Immature natural killer cell (primary cell): ENCODE data around the gene HES3. TPM values are rescaled to one million over a fixed set of nuclear protein-coding genes. Genes with fewer than 3 reads are reported as not detected.

ENCODE experiments used
- DNase-seq, 3 donors: peaks; one replicate each; pipeline ENCODE4 v3.0.0; 2022; ENCODE audit warnings: mixed read lengths in 1 of 3
- H3K27ac Mint-ChIP-seq, 6 donors: one replicate each; pipeline ENCODE4 v1.8.0; 2020; ENCODE audit warnings: mixed read lengths in 6 of 6, mild to moderate bottlenecking in 5 of 6, inconsistent platforms in 4 of 6, moderate library complexity in 3 of 6
- H3K27me3 Mint-ChIP-seq, 3 donors: one replicate each; pipeline ENCODE4 v1.8.0; 2020 to 2021; ENCODE audit warnings: low read depth in 3 of 3, mild to moderate bottlenecking in 3 of 3, mixed read lengths in 3 of 3, moderate library complexity in 3 of 3, inconsistent platforms in 1 of 3
- H3K36me3 Mint-ChIP-seq, 3 donors: one replicate each; pipeline ENCODE4 v1.8.0; 2020; ENCODE audit warnings: mixed read lengths in 3 of 3, inconsistent platforms in 2 of 3, mild to moderate bottlenecking in 2 of 3
- H3K4me1 Mint-ChIP-seq, 2 donors: one replicate each; pipeline ENCODE4 v1.8.0; 2020; ENCODE audit warnings: inconsistent platforms in 2 of 2, mild to moderate bottlenecking in 2 of 2, mixed read lengths in 2 of 2, moderate library complexity in 1 of 2
- H3K4me3 Mint-ChIP-seq, 5 donors: one replicate each; pipeline ENCODE4 v1.8.0; 2020; ENCODE audit warnings: mild to moderate bottlenecking in 5 of 5, mixed read lengths in 5 of 5, inconsistent platforms in 3 of 5, moderate library complexity in 3 of 5
- H3K9me3 Mint-ChIP-seq, 6 donors: one replicate each; pipeline ENCODE4 v1.8.0; 2020; ENCODE audit warnings: mild to moderate bottlenecking in 6 of 6, mixed read lengths in 6 of 6, inconsistent platforms in 4 of 6, moderate library complexity in 3 of 6
- polyA plus RNA-seq, 3 donors: library from polyadenylated mRNA; unstranded; fragments of 300-500 nt; fragmentation: Illumina TruSeq; gene quantifications; one replicate each; pipeline ENCODE4 v1.2.3, GENCODE V29; 2021

HES3 gene
- polyA plus RNA-seq, 3 donors from 2014 or later, result not detected

DNA sequence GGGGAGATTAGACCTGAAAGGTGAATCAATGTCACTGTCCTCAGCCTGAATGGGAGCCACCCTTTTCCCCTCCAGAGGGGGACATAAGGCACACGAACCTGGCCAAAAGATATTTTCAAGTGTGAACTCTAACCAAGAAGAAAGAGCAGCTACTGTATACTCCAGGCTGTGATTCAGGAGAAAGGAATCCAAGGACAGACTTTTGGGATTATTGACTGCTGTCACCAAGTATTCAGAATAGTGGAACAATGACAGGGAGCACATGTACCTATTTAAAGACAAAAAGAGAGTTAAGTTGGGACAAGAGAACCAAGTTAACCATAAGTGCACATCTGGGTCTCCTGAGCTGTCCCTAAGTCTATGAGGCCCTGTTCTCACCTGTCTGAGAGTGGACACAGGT is 10.6 kb upstream of the HES3 start:
- Mint-ChIP-seq H3K9me3 (no peaks in the 10 kb centered on the region), H3K27ac (no peak overlapping the region), H3K36me3 (peaks cover 4 to 17% (median 7%) of the 10 kb centered on the region in 3 donors)

DNA sequence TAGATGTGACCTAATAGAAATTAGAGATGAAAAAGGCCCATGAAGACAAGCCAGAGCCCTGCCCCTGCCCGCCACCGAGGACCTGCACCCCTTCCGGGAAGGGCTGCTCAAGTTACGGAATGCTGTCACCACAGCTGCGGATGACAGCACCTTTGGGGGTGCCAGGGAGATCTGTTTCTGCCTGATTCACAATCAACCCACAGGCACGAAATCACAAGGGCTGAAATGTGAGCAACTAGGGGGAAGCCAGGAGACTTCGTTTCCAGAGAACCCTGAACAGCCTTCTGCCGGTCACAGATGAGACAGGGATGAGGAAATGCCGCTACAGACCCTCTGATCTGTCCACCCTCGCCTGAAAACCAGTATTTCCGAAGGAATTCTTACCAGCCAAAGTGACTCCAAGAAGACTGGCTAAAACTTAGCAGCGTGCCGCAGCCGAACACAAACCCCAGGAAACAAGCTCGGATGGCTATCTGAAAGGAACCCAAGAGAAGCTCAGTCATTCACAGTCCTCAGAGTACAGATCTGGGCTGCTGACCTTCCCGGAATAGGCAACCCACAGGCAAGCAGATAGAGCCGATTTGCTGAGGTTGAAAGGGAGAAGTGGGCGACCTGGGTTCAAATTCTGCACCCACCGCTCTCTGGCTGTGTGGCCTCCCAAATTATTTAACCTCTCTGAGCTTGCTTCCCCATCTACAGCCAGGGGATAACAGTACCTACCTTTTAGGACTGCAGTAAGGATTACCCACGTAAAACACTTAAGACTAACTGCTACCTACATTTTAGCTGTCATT is 9.3 kb upstream of the HES3 start:
- peaks cover 17 to 21% of the 10 kb centered on the region in 2 donors for H3K4me1 Mint-ChIP-seq
- DNase-seq, result no peak
- H3K27ac Mint-ChIP-seq, result peak overlapping the region in 3 of 6 donors; percentile 10 to 76 (median 49)
- peak overlapping the region; percentile 82 to 88 (median 84) for H3K4me3 Mint-ChIP-seq
- peaks cover 3 to 12% (median 12%) of the 10 kb centered on the region in 3 donors for H3K27me3 Mint-ChIP-seq
- no peaks in the 10 kb centered on the region for H3K9me3 Mint-ChIP-seq
- H3K36me3 Mint-ChIP-seq, result peaks cover 4 to 15% (median 7%) of the 10 kb centered on the region in 3 donors

More for the DNA sequence above, 10.6 kb upstream of the HES3 start:
- Mint-ChIP-seq H3K27me3 (peaks cover 2 to 3% (median 3%) of the 10 kb centered on the region in 3 donors), H3K4me1 (peaks cover 17 to 21% of the 10 kb centered on the region in 2 donors), H3K4me3 (peak overlapping the region in 3 of 5 donors; percentile 38 to 82 (median 58))
- DNase-seq, result no peak

DNA sequence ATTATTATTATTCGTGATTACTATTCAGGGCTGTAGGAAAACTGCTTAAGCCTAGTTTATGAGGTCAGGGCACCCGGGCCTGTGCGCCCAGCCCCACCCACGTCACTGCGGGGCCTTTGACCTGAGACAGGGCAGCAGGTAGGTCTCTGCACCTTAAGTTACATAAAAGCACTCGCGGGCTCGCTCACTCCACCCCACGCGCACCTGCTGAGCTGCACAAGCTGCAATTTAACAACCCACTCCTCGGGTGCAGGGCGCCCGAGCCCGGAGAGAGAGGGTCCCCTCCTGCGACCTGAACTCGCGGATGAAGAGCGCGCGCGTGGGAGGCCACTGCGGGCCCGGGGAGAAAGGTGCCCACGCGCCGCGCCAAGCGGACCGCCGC is 8.7 kb upstream of the HES3 start:
- no peaks in the 10 kb centered on the region for H3K9me3 Mint-ChIP-seq
- peaks cover 17 to 21% of the 10 kb centered on the region in 2 donors for H3K4me1 Mint-ChIP-seq
- H3K36me3 Mint-ChIP-seq, result peaks cover 4 to 12% (median 7%) of the 10 kb centered on the region in 3 donors
- DNase-seq, result no peak
- peaks cover 3 to 18% (median 12%) of the 10 kb centered on the region in 3 donors for H3K27me3 Mint-ChIP-seq
- peak overlapping the region; percentile 82 to 88 (median 84) for H3K4me3 Mint-ChIP-seq
- peak overlapping the region in 4 of 6 donors; percentile 7 to 76 (median 30) for H3K27ac Mint-ChIP-seq

GRCh38 chr1:6237093-6237492 is 6.9 kb upstream of the HES3 start:
- Mint-ChIP-seq H3K27me3 (peaks cover 6 to 26% (median 17%) of the 10 kb centered on the region in 3 donors), H3K36me3 (peaks cover 4 to 5% (median 4%) of the 10 kb centered on the region in 3 donors), H3K9me3 (no peaks in the 10 kb centered on the region), H3K4me1 (peaks cover 18 to 21% of the 10 kb centered on the region in 2 donors), H3K4me3 (peak overlapping the region; percentile 45 to 52 (median 49)), H3K27ac (no peak overlapping the region)
- DNase-seq, result no peak

DNA sequence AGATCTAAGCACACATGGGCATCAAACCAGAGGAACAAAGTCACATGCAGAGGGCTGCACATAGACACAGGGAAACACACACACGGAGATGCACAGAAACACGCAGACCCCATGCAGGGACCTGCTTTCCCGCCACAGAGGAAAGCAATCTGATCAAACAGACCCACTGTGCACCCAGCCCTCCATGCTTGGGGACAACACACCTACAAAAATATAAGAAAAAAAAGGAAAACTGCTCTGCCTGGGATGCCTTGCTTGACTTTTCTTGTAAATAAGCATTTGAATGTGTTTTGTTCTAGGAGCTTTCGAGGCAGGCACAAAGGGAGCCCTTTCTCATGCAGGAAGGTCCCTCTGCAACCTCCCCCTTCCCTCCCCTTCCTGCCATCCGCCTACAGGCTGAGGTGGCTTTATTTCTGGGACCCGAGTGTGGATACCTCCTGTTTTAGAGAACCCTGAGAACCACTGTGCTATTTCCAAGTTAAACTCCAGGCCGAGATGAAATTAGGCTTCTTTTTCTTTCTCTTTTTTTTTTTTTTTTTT is 4.7 kb upstream of the HES3 start:
- no peak overlapping the region for H3K4me3 Mint-ChIP-seq
- no peak for DNase-seq
- H3K27me3 Mint-ChIP-seq, result peaks cover 6 to 26% (median 22%) of the 10 kb centered on the region in 3 donors
- peaks cover 0 to under 1% (median 0%) of the 10 kb centered on the region in 3 donors for H3K36me3 Mint-ChIP-seq
- H3K4me1 Mint-ChIP-seq, result peaks cover 10 to 11% of the 10 kb centered on the region in 2 donors
- no peak overlapping the region for H3K27ac Mint-ChIP-seq
- no peaks in the 10 kb centered on the region for H3K9me3 Mint-ChIP-seq

DNA sequence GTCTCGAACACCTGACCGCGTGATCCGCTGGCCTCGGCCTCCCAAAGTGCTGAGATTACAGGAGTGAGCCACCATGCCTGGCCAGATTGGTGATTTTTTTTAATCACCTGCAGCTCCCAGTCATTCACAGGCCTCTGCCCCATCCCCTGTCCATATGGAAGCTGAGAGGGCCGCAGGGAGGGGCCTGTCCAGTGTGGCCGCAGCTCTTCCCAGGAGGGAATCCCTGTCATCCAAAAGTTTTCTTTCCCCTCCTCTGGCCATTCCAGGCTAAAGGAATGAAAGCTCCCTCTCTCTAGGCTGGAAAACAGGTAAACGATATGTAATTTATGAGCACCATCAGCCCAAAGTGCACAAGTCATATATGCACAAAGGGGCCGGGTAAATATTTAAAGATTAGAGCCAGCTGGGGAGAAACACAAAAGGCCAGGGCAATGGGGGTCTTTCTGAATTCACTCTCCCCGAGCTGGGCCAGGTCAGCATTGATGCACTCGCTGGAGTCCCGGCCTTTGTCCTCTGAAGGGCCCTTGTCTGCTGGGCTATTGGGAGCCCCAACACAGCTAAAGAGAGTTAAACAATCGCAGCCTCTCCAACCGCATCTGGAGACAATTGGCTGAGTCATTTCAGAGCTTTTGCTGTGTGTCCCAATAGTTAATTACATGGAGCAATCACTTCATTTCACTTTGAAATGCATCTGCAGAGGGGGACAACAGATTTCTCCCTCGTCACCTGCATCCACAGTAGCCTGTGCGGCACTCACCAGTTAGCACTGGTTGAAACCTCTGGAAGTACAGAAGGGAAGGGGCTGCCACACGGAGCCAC is 3.8 kb upstream of the HES3 start:
- Mint-ChIP-seq H3K9me3 (no peaks in the 10 kb centered on the region), H3K27me3 (peaks cover 7 to 26% (median 25%) of the 10 kb centered on the region in 3 donors), H3K4me3 (no peak overlapping the region), H3K27ac (no peak overlapping the region), H3K36me3 (no peaks in the 10 kb centered on the region), H3K4me1 (peaks cover 2% of the 10 kb centered on the region in 2 donors)
- DNase-seq, result no peak

DNA sequence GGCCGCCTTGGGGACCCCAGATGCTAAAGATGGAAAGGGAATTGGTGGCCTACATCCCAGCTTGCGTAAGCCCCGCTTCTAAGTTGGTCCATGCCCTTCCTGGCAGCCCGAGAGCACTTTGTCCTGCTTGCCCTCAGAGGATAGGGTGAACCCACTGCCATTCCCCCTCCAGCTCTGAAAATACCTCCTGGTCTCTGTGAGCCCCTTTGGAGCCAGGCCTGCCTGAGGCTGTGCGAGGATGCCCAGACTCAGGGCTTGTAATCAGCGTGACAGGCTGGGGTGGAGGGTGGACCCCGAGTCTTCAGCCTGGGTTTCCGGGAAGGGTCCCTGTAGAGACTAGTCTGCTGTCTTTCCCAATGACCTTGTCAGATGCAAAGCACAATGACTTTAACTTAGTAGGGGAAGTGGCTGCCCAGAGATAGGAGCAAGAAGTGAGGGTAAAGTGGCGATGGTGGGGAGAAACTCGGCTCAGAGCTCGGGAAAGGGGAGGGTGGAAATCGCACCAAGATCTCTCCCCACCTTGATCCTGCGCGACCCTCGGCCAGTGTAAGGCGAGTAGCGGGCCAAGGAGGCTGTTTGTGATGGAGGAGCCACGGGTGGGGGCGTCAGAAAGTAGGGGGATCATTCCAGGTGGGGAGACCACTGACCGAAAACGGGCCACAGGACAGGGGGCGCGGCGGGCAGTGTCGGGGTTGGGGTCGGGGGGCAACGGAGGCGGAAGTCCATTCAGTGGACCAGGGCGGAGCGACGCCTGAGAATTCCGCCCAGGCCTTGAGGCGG is 2.7 kb upstream of the HES3 start:
- DNase-seq, result no peak
- Mint-ChIP-seq H3K27ac (no peak overlapping the region), H3K27me3 (peaks cover 7 to 30% (median 26%) of the 10 kb centered on the region in 3 donors), H3K4me3 (no peak overlapping the region), H3K4me1 (peaks cover 0 to 2% of the 10 kb centered on the region in 2 donors), H3K9me3 (no peaks in the 10 kb centered on the region), H3K36me3 (no peaks in the 10 kb centered on the region)

DNA sequence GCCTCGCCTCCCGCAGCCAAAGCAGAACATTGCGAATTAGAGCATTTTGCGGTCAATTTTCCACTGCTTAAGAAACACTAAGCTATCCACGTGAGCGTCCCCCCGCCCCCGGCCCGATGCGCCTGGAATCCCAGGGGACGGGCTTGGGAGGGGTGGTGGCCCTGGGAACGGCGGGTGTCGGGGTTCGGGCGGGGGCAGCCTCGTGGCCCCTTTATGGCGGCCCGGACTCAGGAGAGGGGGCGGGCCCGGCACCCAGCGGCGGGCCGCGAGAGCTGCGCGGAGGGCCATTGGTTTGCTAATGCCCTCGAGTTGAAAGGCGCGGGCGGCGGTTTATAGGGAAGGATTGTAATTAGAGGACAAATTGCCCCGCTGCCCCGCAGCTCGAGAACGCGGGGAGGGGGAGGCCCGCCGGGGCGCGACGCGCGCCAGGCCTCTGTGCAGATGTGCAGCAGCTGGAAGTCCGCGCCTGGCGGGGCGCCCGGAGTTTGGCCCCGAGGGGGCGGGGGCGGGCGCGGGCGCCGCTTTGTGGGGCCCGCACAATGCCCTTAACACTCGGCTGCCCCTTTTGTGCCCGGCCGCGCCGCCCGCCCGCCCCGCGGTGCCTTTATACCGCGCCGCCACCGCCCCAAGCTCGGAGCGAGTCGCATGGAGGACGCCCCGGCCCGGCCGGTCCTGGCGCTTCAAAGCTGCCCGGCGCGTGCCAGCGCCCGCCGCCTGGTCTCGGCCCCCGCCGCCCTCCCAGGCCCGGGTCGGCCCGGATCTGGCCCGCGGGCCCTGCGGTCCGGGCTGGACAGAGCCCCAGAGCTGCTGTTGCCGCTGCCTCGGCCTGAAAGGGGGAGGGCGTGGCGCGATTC is 1.9 kb upstream of the HES3 start:
- Mint-ChIP-seq H3K9me3 (no peaks in the 10 kb centered on the region), H3K4me1 (peaks cover 5 to 6% of the 10 kb centered on the region in 2 donors), H3K4me3 (no peak overlapping the region), H3K36me3 (no peaks in the 10 kb centered on the region), H3K27me3 (peaks cover 12 to 38% (median 33%) of the 10 kb centered on the region in 3 donors), H3K27ac (no peak overlapping the region)
- DNase-seq, result no peak

- peaks cover 13 to 41% (median 34%) of the 10 kb centered on the region in 3 donors for H3K27me3 Mint-ChIP-seq
- no peaks in the 10 kb centered on the region for H3K9me3 Mint-ChIP-seq
- H3K27ac Mint-ChIP-seq, result no peak overlapping the region
- H3K4me1 Mint-ChIP-seq, result peaks cover 5 to 9% of the 10 kb centered on the region in 2 donors
- H3K4me3 Mint-ChIP-seq, result no peak overlapping the region
- DNase-seq, result no peak
- no peaks in the 10 kb centered on the region for H3K36me3 Mint-ChIP-seq
Observed at GRCh38 chr1:6243053-6243834, 735 bp upstream of the HES3 start.

DNA sequence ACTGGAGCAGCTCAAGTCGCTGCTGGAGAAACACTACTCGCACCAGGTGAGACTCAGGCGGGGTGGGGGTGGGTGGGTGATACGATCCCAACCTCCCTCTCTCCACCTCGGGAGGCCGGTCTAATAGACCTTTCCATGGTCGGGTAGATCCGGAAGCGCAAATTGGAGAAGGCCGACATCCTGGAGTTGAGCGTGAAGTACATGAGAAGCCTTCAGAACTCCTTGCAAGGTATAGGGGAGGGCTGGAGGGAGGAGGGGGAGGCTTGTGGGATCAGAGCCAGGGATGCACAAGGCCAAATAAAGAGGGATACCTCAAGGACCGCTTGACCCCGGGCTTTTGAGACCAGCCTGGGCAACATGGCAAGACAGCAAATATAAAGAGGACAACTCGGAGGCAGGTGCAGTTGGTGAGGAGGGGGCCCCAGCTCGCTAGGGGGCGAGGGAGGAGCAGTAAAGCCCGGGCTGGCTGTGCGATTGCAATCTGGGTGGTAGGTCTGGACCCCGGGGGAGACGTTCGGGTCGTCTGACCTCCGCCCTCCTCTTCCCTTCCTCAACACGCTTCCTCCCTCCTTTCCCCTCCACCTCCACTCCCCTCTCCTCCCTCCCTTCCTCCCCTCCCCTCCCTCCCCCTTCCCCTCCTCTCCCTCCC is 546 bp downstream of the HES3 start:
- H3K4me1 Mint-ChIP-seq, result peaks cover 5 to 11% of the 10 kb centered on the region in 2 donors
- H3K27ac Mint-ChIP-seq, result no peak overlapping the region
- peaks cover 13 to 35% (median 29%) of the 10 kb centered on the region in 3 donors for H3K27me3 Mint-ChIP-seq
- no peak for DNase-seq
- no peaks in the 10 kb centered on the region for H3K36me3 Mint-ChIP-seq
- H3K4me3 Mint-ChIP-seq, result no peak overlapping the region
- H3K9me3 Mint-ChIP-seq, result no peaks in the 10 kb centered on the region

- Mint-ChIP-seq H3K4me1 (peaks cover 5 to 13% of the 10 kb centered on the region in 2 donors), H3K27me3 (peaks cover 15 to 29% (median 29%) of the 10 kb centered on the region in 3 donors), H3K9me3 (no peaks in the 10 kb centered on the region), H3K4me3 (no peak overlapping the region), H3K27ac (no peak overlapping the region), H3K36me3 (no peaks in the 10 kb centered on the region)
- DNase-seq, result peak; percentile 76 to 82 (median 77)
Observed at GRCh38 chr1:6245086-6245868, 1.3 kb downstream of the HES3 start.
